GM12892 (cell line): ENCODE data around the gene GPT2.

Experiments used
- DNase-seq: peaks from one replicate; pipeline ENCODE4 v3.0.0; 2011; ENCODE audit not compliant: insufficient read length
- FAIRE-seq: peaks from 2 replicates; lab custom pipeline; 2011; peaks lifted over from hg19 to GRCh38; lab: Jason Lieb, UNC
- POLR2A ChIP-seq: IDR thresholded peaks from 2 replicates; pipeline ENCODE4 v1.6.1; 2011; ENCODE audit warnings: low read depth, low read length, control low read depth
- POLR2AphosphoS5 ChIP-seq: IDR thresholded peaks from 2 replicates; pipeline ENCODE4 v1.6.1; 2011; ENCODE audit warnings: low read depth, low read length, control low read depth
- TAF1 ChIP-seq: IDR thresholded peaks from 2 replicates; pipeline ENCODE4 v1.6.1; 2011; ENCODE audit warnings: low read depth, mild to moderate bottlenecking, control low read depth, low read length, borderline replicate concordance

Gene GPT2

GRCh38 chr16:46871597-46871996 is 12.6 kb upstream of the GPT2 start:
- FAIRE-seq, result no peak
- DNase-seq, result no peak
- no peak for TF ChIP-seq POLR2A

- TF ChIP-seq TAF1 (no peak), POLR2AphosphoS5 (no peak), POLR2A (no peak)
- DNase-seq (no peak), FAIRE-seq (no peak)
Observed at GRCh38 chr16:46873201-46873600, 11.0 kb upstream of the GPT2 start.

- DNase-seq (no peak), FAIRE-seq (no peak)
- no peak for TF ChIP-seq POLR2A
- no peak for TF ChIP-seq POLR2AphosphoS5
- TF ChIP-seq TAF1, result no peak
Observed at GRCh38 chr16:46875243-46875642, 8.9 kb upstream of the GPT2 start.

GRCh38 chr16:46882304-46882939 is 1.7 kb upstream of the GPT2 start:
- TF ChIP-seq POLR2AphosphoS5 (no peak), TAF1 (no peak), POLR2A (no peak)
- DNase-seq (no peak), FAIRE-seq (no peak)

- no peak for DNase-seq
- TF ChIP-seq POLR2A (no peak), TAF1 (no peak), POLR2AphosphoS5 (no peak)
- FAIRE-seq, result no peak
Observed at GRCh38 chr16:46882940-46883307, 1.2 kb upstream of the GPT2 start.

GRCh38 chr16:46883353-46883689 is 841 bp upstream of the GPT2 start:
- TF ChIP-seq TAF1, result no peak
- TF ChIP-seq POLR2AphosphoS5, result no peak
- no peak for TF ChIP-seq POLR2A
- FAIRE-seq, result no peak

GRCh38 chr16:46884513-46885293 is 541 bp downstream of the GPT2 start:
- FAIRE-seq, result no peak
- DNase-seq, result no peak
- TF ChIP-seq POLR2AphosphoS5 (no peak), TAF1 (no peak), POLR2A (no peak)

More at GRCh38 chr16:46883353-46883689, 841 bp upstream of the GPT2 start:
- no peak for DNase-seq

- TF ChIP-seq TAF1 (no peak), POLR2AphosphoS5 (no peak), POLR2A (no peak)
- DNase-seq (no peak), FAIRE-seq (no peak)
Observed at GRCh38 chr16:46885960-46886763, 2.0 kb downstream of the GPT2 start.

GRCh38 chr16:46886764-46887523 is 2.8 kb downstream of the GPT2 start:
- TF ChIP-seq POLR2A (no peak), TAF1 (no peak), POLR2AphosphoS5 (no peak)
- FAIRE-seq, result no peak
- no peak for DNase-seq

- DNase-seq, result no peak
- no peak for FAIRE-seq
- TF ChIP-seq POLR2A (no peak), POLR2AphosphoS5 (no peak), TAF1 (no peak)
Observed at GRCh38 chr16:46887524-46887854, 3.3 kb downstream of the GPT2 start.

- FAIRE-seq (no peak), DNase-seq (no peak)
- TF ChIP-seq POLR2AphosphoS5 (no peak), POLR2A (no peak), TAF1 (no peak)
Observed at GRCh38 chr16:46889245-46889941, 5.2 kb downstream of the GPT2 start.
